Caco-2 (cell line): ENCODE measurements around the gene MST1R. TPM values are rescaled to one million over a fixed set of nuclear protein-coding genes. Genes with fewer than 3 reads are reported as not detected.

ENCODE experiments used
- Bru-seq: library from RNA; stranded (reverse); fragments of 400-500 nt; gene quantifications from one replicate; lab custom pipeline; 2021; lab: Mats Ljungman, UMichigan
- BruChase-seq, 2 experiments: library from RNA; stranded (reverse); fragments of 400-500 nt; gene quantifications; one replicate each; lab custom pipeline; 2021; lab: Mats Ljungman, UMichigan
- BruUV-seq: library from RNA; stranded (reverse); fragments of 400-500 nt; replicated peaks from 2 replicates; lab custom pipeline; 2021; lab: Mats Ljungman, UMichigan
- CTCF ChIA-PET: fragments of 300-600 bp; sonication (Branson Sonifier 250); formaldehyde crosslinking; loops from one replicate; lab custom pipeline; 2022; ENCODE audit warnings: antibody characterized with exemption; lab: Charles Lee
- POLR2A ChIA-PET: fragments of 300-600 bp; sonication (Branson Sonifier 250); formaldehyde crosslinking; loops from one replicate; lab custom pipeline; 2022; ENCODE audit warnings: antibody characterized with exemption; lab: Charles Lee
- DNase-seq, 2 experiments: peaks; one replicate each; pipeline versions ENCODE4 v3.0.0 to v3.0.0-alpha.2; 2020 to 2022
- H3K27me3 ChIP-seq: replicated peaks from 2 replicates; pipeline ENCODE4 v1.6.0; 2011; ENCODE audit warnings: low read length; ENCODE audit not compliant: control insufficient read depth, insufficient read depth
- H3K36me3 ChIP-seq: 2 replicates; pipeline ENCODE4 v1.5.1; 2011; ENCODE audit warnings: low read length; ENCODE audit not compliant: control insufficient read depth, insufficient read depth
- H3K4me1 ChIP-seq: fragments of 250-450 bp; sonication (Bioruptor Pico); 2 replicates; pipeline ENCODE4 v1.5.1; 2020; ENCODE audit warnings: mild to moderate bottlenecking
- H3K4me3 ChIP-seq: 2 replicates; pipeline ENCODE4 v1.5.1; 2011; ENCODE audit warnings: low read depth, mild to moderate bottlenecking, control low read depth, low read length
- H3K9me3 ChIP-seq: fragments of 250-450 bp; sonication (Bioruptor Pico); 2 replicates; pipeline ENCODE4 v1.5.1; 2020; ENCODE audit warnings: mild to moderate bottlenecking, moderate library complexity
- H3K27ac Mint-ChIP-seq: one replicate; pipeline ENCODE4 v1.8.0; 2022; ENCODE audit warnings: mixed read lengths; ENCODE audit not compliant: unreplicated experiment
- H3K27me3 Mint-ChIP-seq: one replicate; pipeline ENCODE4 v1.8.0; 2022; ENCODE audit warnings: mixed read lengths; ENCODE audit not compliant: insufficient read depth, unreplicated experiment
- H3K36me3 Mint-ChIP-seq: one replicate; pipeline ENCODE4 v1.8.0; 2022; ENCODE audit warnings: mild to moderate bottlenecking, mixed read lengths; ENCODE audit not compliant: insufficient read depth, unreplicated experiment
- H3K4me1 Mint-ChIP-seq: one replicate; pipeline ENCODE4 v1.8.0; 2022; ENCODE audit warnings: low read depth, mixed read lengths; ENCODE audit not compliant: unreplicated experiment
- H3K4me3 Mint-ChIP-seq: one replicate; pipeline ENCODE4 v1.8.0; 2022; ENCODE audit warnings: mild to moderate bottlenecking, moderate library complexity, mixed read lengths; ENCODE audit not compliant: unreplicated experiment
- H3K9me3 Mint-ChIP-seq: one replicate; pipeline ENCODE4 v1.8.0; 2022; ENCODE audit warnings: mixed read lengths; ENCODE audit not compliant: unreplicated experiment
- CTCF ChIP-seq, 2 experiments: fragments of 200-600 bp in 1 of 2; IDR thresholded peaks; 1 replicate in 1 of 2; 2 replicates in 1 of 2; pipeline versions ENCODE4 v1.5.1 to v1.8.0; 2011 to 2022; ENCODE audit warnings: antibody characterized with exemption in 1 of 2, control low read depth in 1 of 2, inconsistent platforms in 1 of 2, low read depth in 1 of 2, low read length in 1 of 2, mild to moderate bottlenecking in 1 of 2, moderate library complexity in 1 of 2; ENCODE audit not compliant: insufficient read depth in 1 of 2, severe bottlenecking in 1 of 2, unreplicated experiment in 1 of 2
- intact Hi-C: fragments of 100-400 bp; cut with micrococcal nuclease; formaldehyde crosslinking; loops from one replicate; pipeline ENCODE4 v1.10.0; 2022; ENCODE audit not compliant: unreplicated experiment
- long read RNA-seq: library from polyadenylated mRNA; stranded (forward); transcript quantifications from one replicate; pipeline ENCODE4 v2.0.0, GENCODE V29; 2022
- total RNA-seq: library from RNA; stranded (reverse); gene quantifications from 2 replicates; pipeline ENCODE4 v1.2.3, GENCODE V29; 2022

The MST1R gene
- total RNA-seq, result 11.8 and 13.6 TPM in 2 replicates
- Bru-seq, nascent RNA, result percentile 45 among the genes with signal in this experiment
- BruChase-seq, experiment 1, labeled RNA remaining after a 2-hour chase, result percentile 42 among the genes with signal in this experiment
- percentile 46 among the genes with signal in this experiment for BruChase-seq, experiment 2, labeled RNA remaining after a 6-hour chase
- long read RNA-seq, full-length matches to known transcripts, result 1 of 10 reads
- long read RNA-seq, partial matches to known transcripts, result 3 of 10 reads
- long read RNA-seq, other reads (novel, unspliced or antisense), result 6 of 10 reads

GRCh38 chr3:49903451-49904424, at the start of gene MST1R:
Gene MST1R (minus strand): TSS chr3:49903873. CDS start chr3:49903609, 264 bp downstream.
- BruUV-seq, result TSS peak; percentile 77
- Mint-ChIP-seq H3K9me3 (no peaks in the 10 kb centered on the region), H3K27me3 (no peaks in the 10 kb centered on the region), H3K4me3 (peak within 1 kb of the TSS; percentile 80), H3K4me1 (peaks cover 7% of the 10 kb centered on the region), H3K36me3 (peaks cover 10% of the 10 kb centered on the region), H3K27ac (peak within 1 kb of the TSS; percentile 86)
- POLR2A ChIA-PET, result interaction anchor here (0.6 kb wide), 1 partner anchor 29 kb away, joined by 4 read pairs; no protein-coding TSS in a partner anchor
- intact Hi-C loops, result loop anchor here (5.0 kb wide), 1 partner anchor 46 kb away; the partner anchor contains the start of gene TRAIP
- peak within 1 kb of the TSS; percentile 40 for H3K4me3 ChIP-seq
- no peaks in the 10 kb centered on the region for H3K9me3 ChIP-seq
- no peaks in the 10 kb centered on the region for H3K27me3 ChIP-seq
- H3K36me3 ChIP-seq, result no peaks in the 10 kb centered on the region
- peak; percentile 94 to 95 for DNase-seq
- H3K4me1 ChIP-seq, result peaks cover 53% of the 10 kb centered on the region
- CTCF ChIA-PET, result interaction anchor here (1.1 kb wide), 1 partner anchor 100 kb away, joined by 5 read pairs; the partner anchor contains the start of gene INKA1
- no peak for TF ChIP-seq CTCF (IDR thresholded peaks at IDR 0.05; ENCODE audit: insufficient read depth in 1 of 2, low read depth in 1 of 2, low read length in 1 of 2, severe bottlenecking in 1 of 2, unreplicated experiment in 1 of 2)

- ChIA-PET CTCF (no interaction called here), POLR2A (no interaction called here)
- no peak for TF ChIP-seq CTCF (IDR thresholded peaks at IDR 0.05; ENCODE audit: insufficient read depth in 1 of 2, low read depth in 1 of 2, low read length in 1 of 2, severe bottlenecking in 1 of 2, unreplicated experiment in 1 of 2)
- DNase-seq, result no peak
- no peaks in the 10 kb centered on the region for H3K4me1 Mint-ChIP-seq
- H3K4me3 Mint-ChIP-seq, result no peak overlapping the region
- H3K27ac Mint-ChIP-seq, result no peak overlapping the region
- no peaks in the 10 kb centered on the region for H3K27me3 Mint-ChIP-seq
- no peak overlapping the region for H3K4me3 ChIP-seq
- 0 out of 2 replicates have a peak, but pooled peaks cover 4% of the 10 kb centered on the region for H3K4me1 ChIP-seq
- BruUV-seq, result no TSS peak
- no peaks in the 10 kb centered on the region for H3K36me3 ChIP-seq
- intact Hi-C loops, result no loop called here
- no peaks in the 10 kb centered on the region for H3K9me3 ChIP-seq
- H3K27me3 ChIP-seq, result no peaks in the 10 kb centered on the region
- no peaks in the 10 kb centered on the region for H3K9me3 Mint-ChIP-seq
- H3K36me3 Mint-ChIP-seq, result peaks cover 11% of the 10 kb centered on the region
Measured at GRCh38 chr3:49952924-49953323, 49.3 kb upstream of the MST1R start.

- H3K27me3 Mint-ChIP-seq, result no peaks in the 10 kb centered on the region
- peak overlapping the region; percentile 60 for H3K4me3 Mint-ChIP-seq
- BruUV-seq, result no TSS peak
- H3K9me3 Mint-ChIP-seq, result no peaks in the 10 kb centered on the region
- ChIA-PET CTCF (interaction anchor here (0.6 kb wide), 1 partner anchor 104 kb away, joined by 3 read pairs; no protein-coding TSS in a partner anchor), POLR2A (no interaction called here)
- Histone ChIP-seq H3K36me3 (no peaks in the 10 kb centered on the region), H3K9me3 (peaks cover 4% of the 10 kb centered on the region; the same call in 1 of the 2 replicates), H3K4me1 (peaks cover 3% of the 10 kb centered on the region; the same call in 1 of the 2 replicates), H3K27me3 (no peaks in the 10 kb centered on the region), H3K4me3 (no peak overlapping the region)
- H3K4me1 Mint-ChIP-seq, result no peaks in the 10 kb centered on the region
- no peak for TF ChIP-seq CTCF (IDR thresholded peaks at IDR 0.05; ENCODE audit: insufficient read depth in 1 of 2, low read depth in 1 of 2, low read length in 1 of 2, severe bottlenecking in 1 of 2, unreplicated experiment in 1 of 2)
- no peak overlapping the region for H3K27ac Mint-ChIP-seq
- peaks cover 27% of the 10 kb centered on the region for H3K36me3 Mint-ChIP-seq
- intact Hi-C loops, result loop anchor here (5.0 kb wide), 1 partner anchor 145 kb away; the partner anchor contains the start of gene RBM5
- no peak for DNase-seq
Measured at GRCh38 chr3:49942651-49943050, 39.0 kb upstream of the MST1R start.
